ENCODE results near the gene MRPL49. TPM values are rescaled to one million over a fixed set of nuclear protein-coding genes. Genes with fewer than 3 reads are reported as not detected.
"Not testable (repeated sequence)": the region's sequence is repeated elsewhere in the genome, so short reads cannot be mapped to it uniquely, and the experiment has no call there.

MRPL49 gene
- total RNA-seq, 2 experiments from 2014 or later = 99.9 to 100 TPM

DNA sequence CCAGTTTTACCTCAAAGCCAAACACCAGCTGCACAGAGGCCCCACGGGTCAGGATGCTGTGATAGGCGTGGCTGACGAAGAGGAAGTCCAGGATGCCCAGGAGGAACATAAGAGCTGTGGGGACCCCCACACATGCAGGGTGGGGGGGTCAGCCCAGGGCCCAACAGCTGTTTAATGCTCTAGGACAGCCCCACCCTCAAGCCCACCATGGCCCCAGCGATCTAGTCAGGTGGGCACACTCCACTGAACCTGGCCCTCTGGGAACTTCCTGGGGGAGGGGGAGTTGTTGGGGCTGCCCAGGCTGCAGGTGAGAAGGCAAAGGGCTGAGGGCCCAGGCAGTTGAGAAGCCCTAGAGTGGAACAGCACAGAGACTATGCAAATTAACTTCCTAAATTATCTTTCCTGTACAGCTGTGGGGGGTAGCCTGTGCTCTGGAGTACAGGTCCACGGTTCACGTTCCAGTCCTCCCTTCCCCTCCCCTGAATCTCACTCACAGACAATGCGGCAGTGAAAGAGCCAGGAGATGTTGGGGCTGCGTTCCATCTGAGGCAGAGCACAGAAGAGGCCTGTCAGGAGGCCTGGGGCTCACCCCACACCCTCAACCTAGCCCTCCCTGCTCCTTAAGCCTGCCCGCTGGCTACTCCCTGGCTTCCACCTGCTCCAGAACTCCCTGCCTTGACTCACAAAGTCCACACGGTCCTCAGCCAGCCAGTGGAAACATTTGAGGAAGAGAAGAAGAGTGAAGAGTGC, 10.3 kb downstream of the MRPL49 start:
- DNase-seq = no peak
- Mint-ChIP-seq H3K27ac (peak overlapping the region; percentile 99), H3K36me3 (peaks cover 6% of the 10 kb centered on the region), H3K4me1 (peaks cover 24% of the 10 kb centered on the region), H3K9me3 (no peaks in the 10 kb centered on the region), H3K4me3 (peak overlapping the region; percentile 98), H3K27me3 (no peaks in the 10 kb centered on the region)

DNA sequence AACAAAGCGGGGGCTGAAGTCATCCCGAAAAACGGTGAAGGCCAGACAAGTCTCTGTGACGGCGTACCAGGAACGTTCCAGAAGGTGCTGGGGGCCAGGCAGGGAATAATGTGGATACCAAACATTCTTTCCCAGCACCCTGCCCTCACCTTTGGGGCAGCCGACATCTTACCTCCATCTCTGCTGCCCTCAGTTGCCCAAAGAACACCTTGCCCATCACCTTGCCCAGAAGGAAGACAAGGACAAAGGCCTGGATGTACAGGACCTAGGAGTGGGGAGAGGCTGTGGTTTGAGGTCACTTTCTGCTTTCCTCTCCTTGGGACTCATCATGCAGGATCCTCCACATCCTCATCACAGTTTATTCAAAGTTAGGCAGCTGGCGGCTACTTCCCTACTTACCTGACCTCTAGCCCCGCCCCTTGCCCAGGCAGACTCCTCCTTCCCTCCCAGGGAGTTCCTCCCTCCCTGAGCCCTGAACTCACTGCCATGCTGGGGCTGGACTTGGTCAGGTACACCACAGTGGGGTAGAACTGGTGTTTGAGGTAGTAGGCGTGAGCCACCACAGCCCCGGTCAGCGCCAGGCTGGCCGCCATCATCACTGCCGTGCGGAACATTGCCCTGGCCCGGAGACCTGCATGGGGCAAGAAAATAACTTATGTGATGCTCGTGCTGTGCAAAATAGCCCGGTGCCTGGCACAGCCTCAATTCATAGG, 11.0 kb downstream of the MRPL49 start:
- DNase-seq = peak; percentile 61
- Mint-ChIP-seq H3K4me1 (peaks cover 24% of the 10 kb centered on the region), H3K9me3 (no peaks in the 10 kb centered on the region), H3K27me3 (no peaks in the 10 kb centered on the region), H3K4me3 (peak overlapping the region; percentile 98), H3K36me3 (peaks cover 6% of the 10 kb centered on the region), H3K27ac (peak overlapping the region; percentile 99)

DNA sequence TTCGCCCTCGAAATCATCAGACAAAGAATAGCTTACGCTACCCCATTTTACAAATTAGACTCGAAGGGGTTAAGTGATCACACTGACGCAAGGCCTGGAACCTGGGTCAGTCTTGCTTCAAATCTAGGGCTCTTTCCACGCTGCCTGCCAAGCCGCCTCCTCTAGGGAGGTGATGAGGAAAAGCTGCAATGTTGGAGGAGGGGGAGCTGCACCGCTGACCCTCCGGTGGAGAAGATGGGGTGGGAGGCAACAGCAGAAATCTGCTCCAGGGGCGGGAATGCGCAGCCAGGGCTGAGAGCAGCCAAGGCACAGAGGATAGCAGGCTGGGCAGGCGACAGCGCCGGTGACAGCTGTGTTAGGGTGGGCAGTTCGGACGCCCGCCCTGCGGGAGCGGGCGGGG, 11.6 kb downstream of the MRPL49 start:
- H3K4me1 Mint-ChIP-seq = peaks cover 24% of the 10 kb centered on the region
- peak overlapping the region; percentile 99 for H3K27ac Mint-ChIP-seq
- H3K4me3 Mint-ChIP-seq = peak overlapping the region; percentile 98
- H3K9me3 Mint-ChIP-seq = no peaks in the 10 kb centered on the region
- H3K36me3 Mint-ChIP-seq = peaks cover 6% of the 10 kb centered on the region
- no peaks in the 10 kb centered on the region for H3K27me3 Mint-ChIP-seq
- no peak for DNase-seq

DNA sequence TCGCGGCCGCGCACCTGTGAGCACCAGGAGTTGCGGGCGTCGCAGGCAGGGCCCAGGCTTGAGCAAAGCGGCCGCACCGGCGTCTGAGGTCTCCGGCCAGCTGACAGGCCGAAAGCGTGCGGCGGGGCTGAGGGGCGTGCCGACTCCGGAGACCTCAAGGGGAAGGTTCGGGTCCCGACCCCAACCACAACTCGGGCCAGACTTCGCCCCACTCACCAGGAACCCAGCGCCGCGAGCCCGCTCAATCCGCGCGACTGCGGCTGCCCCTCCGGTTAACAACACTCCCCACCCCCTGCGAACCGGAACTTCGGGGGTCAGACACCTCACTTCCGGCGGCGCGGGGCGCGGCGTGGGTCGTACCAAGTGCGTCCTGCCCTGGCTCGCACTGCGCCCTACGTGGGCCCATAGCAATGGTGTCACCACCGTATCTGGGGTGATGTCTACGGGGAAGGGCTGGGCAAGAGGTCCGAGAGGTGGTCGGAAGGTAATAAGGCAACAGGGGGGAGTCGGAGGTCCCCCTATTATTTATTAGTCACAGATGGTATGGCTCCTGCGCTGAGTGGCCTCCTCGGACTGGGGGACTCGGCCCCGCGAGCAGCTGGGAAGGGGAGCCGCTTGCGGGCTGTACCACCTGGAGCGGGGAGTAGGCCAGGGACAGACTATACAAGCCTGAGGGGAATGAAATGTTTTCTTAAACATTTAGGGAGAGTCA, 12.3 kb downstream of the MRPL49 start, which contains the start of gene SYVN1:
Gene SYVN1 (minus strand): TSS at position 280 of the 712 bp plus-strand sequence. CDS start 918 bp downstream, outside the sequence.
- peak within 1 kb of the TSS; percentile 98 for H3K4me3 Mint-ChIP-seq
- no peaks in the 10 kb centered on the region for H3K9me3 Mint-ChIP-seq
- peaks cover 6% of the 10 kb centered on the region for H3K36me3 Mint-ChIP-seq
- peak within 1 kb of the TSS; percentile 99 for H3K27ac Mint-ChIP-seq
- peak; percentile 92 for DNase-seq
- H3K27me3 Mint-ChIP-seq = no peaks in the 10 kb centered on the region
- peaks cover 24% of the 10 kb centered on the region for H3K4me1 Mint-ChIP-seq

DNA sequence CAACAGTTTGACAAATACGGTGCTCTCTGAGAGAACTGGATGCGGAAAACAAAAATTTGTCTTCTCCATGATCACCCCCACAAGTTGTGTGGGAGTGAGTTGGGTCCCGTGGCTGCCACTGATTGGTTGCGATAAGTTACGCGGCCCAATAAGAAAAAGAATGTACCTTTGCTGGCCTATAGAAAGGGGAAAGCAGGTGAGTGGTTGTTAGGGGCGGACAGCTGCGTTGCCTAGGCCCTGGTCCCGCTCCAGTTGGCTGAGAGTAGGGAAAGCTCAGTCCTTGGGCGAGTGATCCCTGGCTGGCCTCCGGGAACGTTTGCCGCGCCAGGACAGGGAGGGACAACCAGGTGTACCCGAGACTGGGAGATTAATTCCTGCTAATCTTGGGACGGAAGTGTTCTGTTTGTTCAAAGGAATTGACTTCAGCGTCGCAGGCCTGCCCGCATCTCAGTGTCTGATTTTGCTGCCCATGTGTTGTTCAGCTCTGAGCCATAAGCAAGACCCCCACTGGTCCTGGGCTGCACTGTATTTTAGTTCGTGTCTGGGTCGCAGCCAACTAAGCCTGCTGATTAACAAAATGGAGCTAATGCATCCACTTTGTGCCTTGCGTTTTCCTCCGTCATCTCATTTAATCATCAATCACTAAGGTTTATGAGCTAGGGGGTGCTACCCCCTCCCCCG, 13.0 kb downstream of the MRPL49 start:
- H3K9me3 Mint-ChIP-seq = no peaks in the 10 kb centered on the region
- peaks cover 6% of the 10 kb centered on the region for H3K36me3 Mint-ChIP-seq
- peak overlapping the region; percentile 98 for H3K4me3 Mint-ChIP-seq
- peak overlapping the region; percentile 99 for H3K27ac Mint-ChIP-seq
- peaks cover 24% of the 10 kb centered on the region for H3K4me1 Mint-ChIP-seq
- no peaks in the 10 kb centered on the region for H3K27me3 Mint-ChIP-seq
- peak; percentile 81 for DNase-seq

DNA sequence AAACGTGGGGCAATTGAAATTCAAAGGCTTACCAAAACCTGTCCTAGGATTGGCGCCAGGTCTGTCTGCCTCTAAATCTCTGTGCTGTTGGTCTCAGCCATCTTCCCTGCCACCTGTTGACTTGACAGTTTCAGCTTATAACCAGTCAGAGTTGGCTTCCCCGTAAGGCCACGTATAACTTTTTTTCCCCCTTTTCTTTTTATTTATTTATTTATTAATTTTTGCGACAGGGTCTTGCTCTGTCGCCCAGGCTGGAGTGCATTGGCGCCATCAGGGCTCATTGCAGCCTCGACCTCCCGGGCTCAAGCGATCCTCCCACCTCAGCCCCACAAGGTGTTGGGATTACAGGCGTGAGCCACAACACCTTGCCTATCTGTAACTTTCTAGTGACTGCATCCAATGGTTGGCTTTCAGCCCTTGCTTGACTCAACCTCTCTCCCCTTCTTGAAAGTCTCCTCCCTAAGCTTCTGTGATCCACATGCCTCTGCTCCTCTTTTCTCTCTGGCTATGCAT, 13.6 kb downstream of the MRPL49 start:
- Mint-ChIP-seq H3K4me1 (peaks cover 24% of the 10 kb centered on the region), H3K27ac (peak overlapping the region; percentile 99), H3K27me3 (no peaks in the 10 kb centered on the region), H3K4me3 (peak overlapping the region; percentile 98), H3K36me3 (peaks cover 6% of the 10 kb centered on the region), H3K9me3 (no peaks in the 10 kb centered on the region)
- no peak for DNase-seq

DNA sequence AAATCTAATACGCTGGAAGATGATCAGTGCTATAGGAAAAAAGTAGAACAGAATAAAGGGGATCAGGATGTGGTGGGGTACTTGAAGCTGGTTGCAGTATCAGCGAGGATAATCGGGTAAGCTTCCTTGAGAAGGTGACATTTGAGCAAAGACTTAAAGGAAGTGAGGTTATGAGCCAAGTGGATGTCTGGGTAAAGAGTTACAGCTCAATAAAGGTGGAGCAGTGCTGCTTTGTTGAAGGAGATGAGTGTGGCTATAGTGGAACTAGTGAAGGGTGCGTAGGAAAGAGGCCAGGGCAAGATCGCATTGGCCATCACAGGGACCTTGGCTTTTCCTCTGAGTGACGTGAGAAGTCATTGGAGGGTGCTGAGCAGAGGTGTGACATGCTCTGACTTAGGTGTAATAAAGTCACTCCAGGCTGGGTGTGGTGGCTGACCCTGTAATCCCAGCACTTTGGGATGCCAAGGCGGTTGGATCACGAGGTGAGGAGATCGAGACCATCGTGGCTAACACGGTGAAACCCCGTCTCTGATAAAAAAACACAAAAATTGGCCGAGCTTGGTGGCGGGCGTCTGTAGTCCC, 14.5 kb downstream of the MRPL49 start:
- Mint-ChIP-seq H3K4me3 (no peak overlapping the region), H3K27ac (peak overlapping the region; percentile 81), H3K27me3 (no peaks in the 10 kb centered on the region), H3K36me3 (peaks cover 2% of the 10 kb centered on the region), H3K4me1 (peaks cover 24% of the 10 kb centered on the region), H3K9me3 (no peaks in the 10 kb centered on the region)
- DNase-seq = no peak

DNA sequence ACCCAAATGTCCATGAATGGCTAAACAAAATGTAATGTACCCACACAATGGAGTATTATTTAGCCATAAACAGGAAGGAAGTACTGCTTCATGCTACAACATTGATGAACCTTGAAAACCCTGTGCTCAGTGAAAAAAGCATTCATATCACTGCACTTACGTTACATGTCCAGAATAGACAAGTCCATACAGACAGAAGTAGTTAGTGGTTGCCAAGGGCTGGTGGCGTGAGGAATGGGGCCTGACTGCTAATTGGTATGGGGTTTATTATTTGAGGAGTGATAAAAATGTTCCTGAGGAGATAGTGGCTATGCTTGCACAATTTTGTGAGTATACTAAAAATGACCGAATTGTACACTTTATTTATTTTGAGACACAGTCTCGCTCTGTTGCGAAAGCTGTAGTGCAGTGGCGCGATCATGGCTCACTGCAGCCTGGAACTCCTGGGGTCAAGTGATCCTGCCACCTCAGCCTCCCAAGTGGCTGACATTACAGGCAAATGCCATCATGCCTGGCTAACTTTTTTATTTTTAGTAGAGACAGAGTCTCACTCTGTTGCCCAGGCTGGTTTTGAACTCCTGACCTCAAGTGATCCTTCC, 19.9 kb downstream of the MRPL49 start:
- H3K9me3 Mint-ChIP-seq = no peaks in the 10 kb centered on the region
- no peak overlapping the region for H3K4me3 Mint-ChIP-seq
- H3K27me3 Mint-ChIP-seq = no peaks in the 10 kb centered on the region
- DNase-seq = no peak
- no peaks in the 10 kb centered on the region for H3K36me3 Mint-ChIP-seq
- H3K4me1 Mint-ChIP-seq = no peaks in the 10 kb centered on the region
- H3K27ac Mint-ChIP-seq = no peak overlapping the region

DNA sequence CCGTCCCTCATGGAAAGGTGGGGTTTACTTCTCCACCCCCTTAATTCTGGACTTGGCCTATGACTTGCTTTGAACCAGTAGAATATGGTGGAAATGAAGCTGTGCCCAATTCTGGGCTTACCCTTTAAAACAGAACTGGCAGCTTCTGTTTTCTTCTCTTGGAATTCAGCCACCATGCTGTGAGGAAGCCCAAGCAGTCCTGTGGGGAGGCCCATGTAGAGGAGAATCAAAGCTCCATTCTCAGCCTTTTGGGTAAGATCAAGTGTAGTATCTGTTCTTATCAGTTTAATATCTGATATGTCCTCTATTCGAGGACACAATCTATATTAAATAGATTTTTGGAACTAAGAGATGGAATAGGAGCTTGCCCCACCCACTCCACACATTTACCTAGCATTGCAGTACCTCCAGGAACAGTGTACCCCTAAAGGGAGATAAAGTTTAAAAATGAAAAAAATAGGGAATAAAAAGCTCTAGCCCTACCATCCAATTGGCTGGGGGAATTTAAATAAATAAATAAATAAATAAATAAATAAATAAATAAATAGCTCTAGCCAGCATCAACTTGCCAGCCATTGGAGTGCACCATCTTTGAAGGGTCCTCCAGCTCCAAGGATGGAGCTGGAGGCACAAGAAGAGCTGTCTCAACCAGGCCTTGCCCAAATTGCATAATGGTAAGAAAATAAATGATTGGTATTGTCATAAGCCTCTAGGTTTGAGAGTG, 25.4 kb downstream of the MRPL49 start:
- Mint-ChIP-seq H3K27ac (no peak overlapping the region), H3K9me3 (no peaks in the 10 kb centered on the region), H3K4me1 (peaks cover 5% of the 10 kb centered on the region)

DNA sequence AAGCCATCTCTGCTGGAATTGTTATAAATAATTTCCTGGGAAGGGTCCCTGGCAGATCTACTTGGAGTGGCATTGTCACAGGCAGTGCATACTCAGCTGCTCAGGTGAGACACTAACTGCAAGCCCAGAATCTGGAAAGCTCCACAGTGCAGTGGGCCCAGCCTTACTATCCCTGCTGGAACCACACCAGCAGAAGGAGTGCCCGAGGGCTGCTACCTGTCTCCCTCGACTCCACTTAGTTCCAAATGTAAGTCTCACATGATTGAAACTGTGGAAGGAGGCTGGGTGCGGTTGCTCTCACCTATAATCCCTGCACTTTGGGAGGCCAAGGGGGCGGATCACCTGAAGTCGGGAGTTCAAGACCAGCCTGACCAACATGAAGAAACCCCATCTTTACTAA, 26.5 kb downstream of the MRPL49 start:
- H3K4me1 Mint-ChIP-seq = peaks cover 5% of the 10 kb centered on the region
- DNase-seq = no peak
- no peak overlapping the region for H3K27ac Mint-ChIP-seq
- H3K27me3 Mint-ChIP-seq = peaks cover 5% of the 10 kb centered on the region
- H3K4me3 Mint-ChIP-seq = no peak overlapping the region
- H3K9me3 Mint-ChIP-seq = no peaks in the 10 kb centered on the region
- no peaks in the 10 kb centered on the region for H3K36me3 Mint-ChIP-seq

More for the DNA sequence above, 25.4 kb downstream of the MRPL49 start:
- no peaks in the 10 kb centered on the region for H3K36me3 Mint-ChIP-seq
- H3K27me3 Mint-ChIP-seq = no peaks in the 10 kb centered on the region
- H3K4me3 Mint-ChIP-seq = no peak overlapping the region
- DNase-seq = no peak

DNA sequence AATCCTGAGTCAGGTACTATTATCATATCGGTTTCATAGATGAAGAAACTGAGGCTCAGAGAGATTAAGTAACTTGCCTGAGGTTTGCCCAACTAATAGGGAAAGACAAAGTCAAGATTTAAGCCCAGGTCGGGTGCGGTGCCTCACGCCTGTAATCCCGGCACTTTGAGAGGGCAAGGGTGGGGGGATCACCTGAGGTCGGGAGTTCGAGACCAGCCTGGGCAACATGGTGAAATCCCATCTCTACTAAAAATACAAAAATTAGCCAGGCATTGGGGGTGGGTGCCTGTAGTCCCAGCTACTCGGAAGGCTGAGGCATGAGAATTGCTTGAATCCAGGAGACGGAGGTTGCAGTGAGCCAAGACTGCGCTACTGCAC, 28.0 kb downstream of the MRPL49 start:
- not testable (repeated sequence) for H3K36me3 Mint-ChIP-seq, DNase-seq, H3K27me3 Mint-ChIP-seq, H3K27ac Mint-ChIP-seq, H3K4me3 Mint-ChIP-seq, H3K4me1 Mint-ChIP-seq, H3K9me3 Mint-ChIP-seq

DNA sequence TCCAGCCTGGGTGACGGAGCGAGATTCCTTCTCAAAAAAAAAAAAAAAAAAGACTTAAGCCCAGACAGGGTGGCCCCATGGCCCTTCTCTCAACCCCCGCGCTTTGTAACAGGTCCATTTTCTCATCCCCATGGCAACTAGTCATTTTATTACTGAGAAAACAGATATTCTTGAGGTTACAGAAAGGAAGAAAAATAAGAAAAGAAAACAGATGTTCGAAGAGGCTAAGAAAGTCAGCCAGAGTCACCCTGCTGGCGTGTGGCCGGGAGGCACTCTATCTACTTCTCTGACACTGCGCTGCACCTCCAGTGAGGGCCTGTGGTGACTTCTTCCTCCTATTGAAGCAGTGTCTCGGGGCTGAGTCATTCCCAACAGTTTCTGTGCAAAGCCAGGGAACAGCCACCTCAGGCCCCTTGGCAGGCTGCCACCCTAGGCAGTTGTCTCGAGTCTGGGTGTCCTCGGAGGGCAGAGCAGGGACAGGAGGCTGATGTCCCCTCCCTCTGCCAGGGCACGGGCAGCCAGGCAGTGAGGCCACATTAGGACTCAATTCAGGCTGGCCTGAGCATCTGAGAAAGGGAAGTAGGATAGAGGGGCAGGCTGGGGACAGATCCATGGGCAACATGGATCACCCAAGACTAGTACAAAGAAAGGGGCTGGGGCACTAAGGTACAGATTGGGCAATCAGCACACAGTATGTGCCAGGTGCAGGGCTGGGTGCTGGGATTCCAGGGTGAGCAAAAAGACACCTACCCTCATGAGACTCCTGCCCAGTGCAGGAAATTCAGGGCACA, 28.6 kb downstream of the MRPL49 start:
- H3K4me1 Mint-ChIP-seq = peaks cover 5% of the 10 kb centered on the region
- no peak overlapping the region for H3K27ac Mint-ChIP-seq
- no peaks in the 10 kb centered on the region for H3K36me3 Mint-ChIP-seq
- H3K4me3 Mint-ChIP-seq = no peak overlapping the region
- H3K27me3 Mint-ChIP-seq = peaks cover 7% of the 10 kb centered on the region
- DNase-seq = peak; percentile 32
- no peaks in the 10 kb centered on the region for H3K9me3 Mint-ChIP-seq

DNA sequence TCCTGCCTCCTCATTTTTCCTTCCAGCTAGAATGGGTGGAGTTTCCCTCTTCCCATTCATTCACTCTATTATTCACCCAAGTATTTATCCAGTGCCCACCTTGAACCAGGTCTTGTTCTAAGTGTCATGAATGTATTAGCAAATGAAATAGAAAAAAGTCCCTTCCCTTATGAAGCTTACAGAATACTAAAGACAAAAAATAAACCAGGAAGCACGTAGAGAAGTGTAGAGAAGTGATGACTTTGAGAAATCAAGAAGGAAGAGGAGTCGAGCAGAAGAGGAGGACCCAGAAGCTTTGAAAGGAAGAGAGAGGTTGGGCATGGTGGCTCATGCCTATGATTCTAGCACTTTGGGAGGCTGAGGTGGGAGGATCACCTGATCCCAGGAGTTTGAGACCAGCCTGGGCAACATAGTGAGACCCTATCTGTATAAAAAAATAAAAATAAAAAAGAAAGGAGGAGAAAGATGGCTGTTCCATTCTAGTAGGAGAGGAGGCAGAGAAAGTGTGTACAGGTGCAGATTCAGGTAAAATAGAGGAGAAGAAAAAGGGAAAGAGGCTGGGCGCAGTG, 29.3 kb downstream of the MRPL49 start:
- peaks cover 7% of the 10 kb centered on the region for H3K27me3 Mint-ChIP-seq
- H3K36me3 Mint-ChIP-seq = no peaks in the 10 kb centered on the region
- H3K4me1 Mint-ChIP-seq = peaks cover 5% of the 10 kb centered on the region
- H3K4me3 Mint-ChIP-seq = no peak overlapping the region
- no peak for DNase-seq
- H3K27ac Mint-ChIP-seq = peak overlapping the region; percentile 58
- no peaks in the 10 kb centered on the region for H3K9me3 Mint-ChIP-seq

Data from activated naive CD8-positive, alpha-beta T cell treated with anti-CD3 and anti-CD28 coated beads for 36 hours (primary cell).